Bronchial epithelial cell (primary cell): ENCODE measurements around the gene HPSE. TPM values are rescaled to one million over a fixed set of nuclear protein-coding genes. Genes with fewer than 3 reads are reported as not detected.

Experiments
- DNase-seq: peaks from one replicate; pipeline ENCODE4 v3.0.0-alpha.2; 2010; ENCODE audit warnings: low read depth
- FAIRE-seq: peaks from 2 replicates; lab custom pipeline; 2011; peaks lifted over from hg19 to GRCh38; lab: Jason Lieb, UNC
- H3K27me3 ChIP-seq: 2 replicates; pipeline ENCODE4 v1.5.1; 2011; ENCODE audit warnings: low read length; ENCODE audit not compliant: control insufficient read depth, insufficient read depth
- H3K36me3 ChIP-seq: 2 replicates; pipeline ENCODE4 v1.5.1; 2011; ENCODE audit warnings: low read length; ENCODE audit not compliant: control insufficient read depth, insufficient read depth
- H3K4me3 ChIP-seq: 2 replicates; pipeline ENCODE4 v1.5.1; 2011; ENCODE audit warnings: mild to moderate bottlenecking, low read depth, low read length, control low read depth
- total RNA-seq: library from RNA; depleted of rRNA; stranded (reverse); fragments of >200 nt; gene quantifications from 2 replicates; pipeline ENCODE4 v1.2.1, GENCODE V29; 2014
- TF ChIP-seq, protein P1 (sequence below): IDR thresholded peaks from 2 replicates; pipeline ENCODE4 v1.5.1; 2011; ENCODE audit warnings: mild to moderate bottlenecking, moderate library complexity, low read length, control low read depth, inconsistent platforms; ENCODE audit not compliant: insufficient read depth, severe bottlenecking

HPSE gene
- total RNA-seq, 1 donor from 2014 or later = 2.6 TPM

DNA sequence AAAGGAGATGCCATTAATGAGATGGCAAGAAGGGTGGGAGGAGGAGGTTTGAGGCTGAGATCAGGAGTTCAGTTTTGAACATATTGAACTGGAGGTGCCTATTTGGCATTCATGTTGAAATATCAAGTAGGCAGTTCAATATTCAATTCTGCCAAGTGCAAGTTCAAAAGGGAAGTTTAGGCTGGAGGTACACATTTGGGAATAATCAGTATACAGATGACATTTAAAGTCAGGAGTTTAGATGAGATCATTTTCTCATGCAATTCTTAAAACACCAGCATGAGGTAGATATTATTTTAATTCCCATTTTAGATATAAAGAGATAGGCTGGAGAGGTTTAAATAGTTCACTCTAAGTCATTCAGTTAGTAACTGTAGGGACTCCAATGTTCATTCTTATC, 76.2 kb downstream of the HPSE start:
- H3K36me3 ChIP-seq = no peaks in the 10 kb centered on the region
- H3K4me3 ChIP-seq = no peak overlapping the region
- FAIRE-seq (no peak), DNase-seq (no peak)
- no peaks in the 10 kb centered on the region for H3K27me3 ChIP-seq
- TF ChIP-seq, protein P1, sequence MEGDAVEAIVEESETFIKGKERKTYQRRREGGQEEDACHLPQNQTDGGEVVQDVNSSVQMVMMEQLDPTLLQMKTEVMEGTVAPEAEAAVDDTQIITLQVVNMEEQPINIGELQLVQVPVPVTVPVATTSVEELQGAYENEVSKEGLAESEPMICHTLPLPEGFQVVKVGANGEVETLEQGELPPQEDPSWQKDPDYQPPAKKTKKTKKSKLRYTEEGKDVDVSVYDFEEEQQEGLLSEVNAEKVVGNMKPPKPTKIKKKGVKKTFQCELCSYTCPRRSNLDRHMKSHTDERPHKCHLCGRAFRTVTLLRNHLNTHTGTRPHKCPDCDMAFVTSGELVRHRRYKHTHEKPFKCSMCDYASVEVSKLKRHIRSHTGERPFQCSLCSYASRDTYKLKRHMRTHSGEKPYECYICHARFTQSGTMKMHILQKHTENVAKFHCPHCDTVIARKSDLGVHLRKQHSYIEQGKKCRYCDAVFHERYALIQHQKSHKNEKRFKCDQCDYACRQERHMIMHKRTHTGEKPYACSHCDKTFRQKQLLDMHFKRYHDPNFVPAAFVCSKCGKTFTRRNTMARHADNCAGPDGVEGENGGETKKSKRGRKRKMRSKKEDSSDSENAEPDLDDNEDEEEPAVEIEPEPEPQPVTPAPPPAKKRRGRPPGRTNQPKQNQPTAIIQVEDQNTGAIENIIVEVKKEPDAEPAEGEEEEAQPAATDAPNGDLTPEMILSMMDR = no peak

DNA sequence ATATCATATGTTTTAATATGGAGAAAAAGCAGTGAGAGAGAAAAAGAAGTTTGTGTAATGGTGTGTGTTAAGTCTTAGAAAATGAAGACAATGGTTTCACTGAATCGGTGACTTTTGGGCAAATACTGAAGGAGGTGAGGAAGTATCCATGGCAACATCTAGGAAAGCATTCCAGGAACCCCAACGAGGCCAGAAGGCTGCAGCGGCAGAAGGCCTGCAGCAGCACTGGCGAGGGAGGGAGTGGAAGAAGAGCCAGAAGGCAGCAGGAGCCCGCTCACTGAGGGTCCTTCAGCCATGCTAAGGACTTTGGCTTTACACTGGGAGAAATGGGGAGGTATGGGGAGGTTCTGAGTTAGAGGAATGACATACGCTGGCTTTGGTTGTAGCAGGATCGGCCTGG, 76.8 kb downstream of the HPSE start:
- Histone ChIP-seq H3K27me3 (no peaks in the 10 kb centered on the region), H3K4me3 (no peak overlapping the region), H3K36me3 (no peaks in the 10 kb centered on the region)
- DNase-seq = no peak
- no peak for FAIRE-seq
- TF ChIP-seq, protein P1 = no peak

- Histone ChIP-seq H3K36me3 (no peaks in the 10 kb centered on the region), H3K27me3 (no peaks in the 10 kb centered on the region), H3K4me3 (no peak overlapping the region)
- TF ChIP-seq, protein P1 = no peak
- DNase-seq (peak; percentile 12), FAIRE-seq (no peak)
These were observed 79.1 kb downstream of the HPSE start for GRCh38 chr4:83255584-83255983.

DNA sequence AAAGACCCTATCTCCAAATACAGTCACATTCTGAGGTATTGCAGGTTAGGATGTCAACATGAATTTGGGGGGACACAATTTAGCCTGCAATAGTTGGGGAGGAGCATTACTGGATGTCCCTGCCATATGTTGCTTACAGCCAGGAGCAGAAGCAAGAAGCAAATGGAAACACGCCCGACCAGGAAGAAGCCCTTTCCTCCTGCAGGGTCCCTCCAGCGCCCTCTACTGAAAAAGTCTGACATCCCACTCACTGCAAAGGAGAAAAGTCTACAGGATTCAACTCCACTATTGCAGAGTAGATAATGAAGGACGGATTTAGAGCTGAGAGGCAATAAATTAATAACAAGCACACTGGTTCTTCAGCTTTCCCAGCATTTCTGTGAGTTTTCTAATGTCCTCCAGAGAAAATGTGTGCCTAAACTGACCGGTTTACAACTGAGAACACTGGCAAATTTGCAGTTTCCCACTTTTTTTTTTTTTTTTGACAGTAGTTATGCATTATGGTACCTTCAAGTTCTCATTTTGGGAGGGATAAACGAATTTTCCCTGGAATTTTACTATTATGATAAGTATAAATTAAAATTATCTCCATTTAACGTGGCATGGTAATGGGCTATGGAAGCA, 81.8 kb downstream of the HPSE start:
- DNase-seq (peak; percentile 66), FAIRE-seq (no peak)
- no peaks in the 10 kb centered on the region for H3K36me3 ChIP-seq
- H3K4me3 ChIP-seq = no peak overlapping the region
- TF ChIP-seq, protein P1 = peak; percentile 87
- no peaks in the 10 kb centered on the region for H3K27me3 ChIP-seq

DNA sequence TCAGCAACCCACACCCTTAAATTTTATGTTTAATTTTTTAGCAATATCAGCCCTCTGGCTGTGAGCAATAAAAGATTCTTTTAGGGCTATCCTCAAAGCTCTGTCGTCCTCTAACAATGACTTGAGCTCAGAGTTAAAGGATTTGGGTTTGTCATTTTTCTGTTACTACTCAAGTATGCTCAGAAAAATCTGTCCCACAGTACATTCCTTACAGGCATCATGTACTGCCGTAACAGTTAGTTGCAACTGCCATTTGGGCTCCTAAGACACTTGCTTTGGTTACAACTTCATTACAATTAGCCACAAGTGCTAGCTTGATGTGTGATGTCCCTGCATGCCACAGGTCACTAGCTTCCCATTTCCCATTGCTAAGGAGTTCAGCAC, 83.2 kb downstream of the HPSE start:
- TF ChIP-seq, protein P1 = no peak
- Histone ChIP-seq H3K27me3 (no peaks in the 10 kb centered on the region), H3K36me3 (no peaks in the 10 kb centered on the region), H3K4me3 (no peak overlapping the region)
- no peak for FAIRE-seq
- DNase-seq = no peak

GRCh38 chr4:83250687-83251446, 83.8 kb downstream of the HPSE start:
- Histone ChIP-seq H3K4me3 (no peak overlapping the region), H3K36me3 (no peaks in the 10 kb centered on the region), H3K27me3 (no peaks in the 10 kb centered on the region)
- no peak for DNase-seq
- TF ChIP-seq, protein P1 = no peak
- FAIRE-seq = peak; percentile 23
